Neural cell (in vitro differentiated cells): Measurements from ENCODE around the gene CPEB1. TPM values are rescaled to one million over a fixed set of nuclear protein-coding genes. Genes with fewer than 3 reads are reported as not detected.

Experiments used
- H2AFZ ChIP-seq: fragments of 200-600, 300-800 bp; sonication (generic), shearing (Covaris generic); 2 replicates; pipeline ENCODE4 v1.6.0; 2014; ENCODE audit warnings: low read depth, mild to moderate bottlenecking, antibody characterized with exemption, low read length, moderate library complexity
- H3F3A ChIP-seq: fragments of 200-600 bp; shearing (Covaris generic); 2 replicates; pipeline ENCODE4 v1.6.1; 2016; ENCODE audit warnings: mild to moderate bottlenecking, moderate library complexity, mixed read lengths, antibody characterized with exemption, low read length; ENCODE audit not compliant: insufficient read depth, poor library complexity, severe bottlenecking
- H3K27ac ChIP-seq: fragments of 200-600, 300-800 bp; sonication (generic), shearing (Covaris generic); 2 replicates; pipeline ENCODE4 v1.5.1; 2014; ENCODE audit warnings: mild to moderate bottlenecking, low read length, moderate library complexity
- H3K27me3 ChIP-seq: fragments of 300-800, 200-600 bp; sonication (generic), shearing (Covaris generic); 2 replicates; pipeline ENCODE4 v1.6.0; 2014; ENCODE audit warnings: mild to moderate bottlenecking, low read depth, low read length, moderate library complexity; ENCODE audit not compliant: insufficient read depth
- H3K36me3 ChIP-seq: fragments of 300-800, 200-600 bp; sonication (generic), shearing (Covaris generic); 2 replicates; pipeline ENCODE4 v1.5.1; 2014; ENCODE audit warnings: mild to moderate bottlenecking, antibody characterized with exemption, low read length, moderate library complexity; ENCODE audit not compliant: insufficient read depth
- H3K4me2 ChIP-seq: fragments of 300-800, 200-600 bp; sonication (generic), shearing (Covaris generic); 2 replicates; pipeline ENCODE4 v1.6.0; 2014; ENCODE audit warnings: mild to moderate bottlenecking, low read length
- H3K4me3 ChIP-seq: fragments of 300-800, 200-600 bp; sonication (generic), shearing (Covaris generic); 2 replicates; pipeline ENCODE4 v1.5.1; 2014; ENCODE audit warnings: mild to moderate bottlenecking, low read length, moderate library complexity
- H3K79me2 ChIP-seq: fragments of 200-600 bp; shearing (Covaris generic); replicated peaks from 2 replicates; pipeline ENCODE4 v1.6.0; 2014; ENCODE audit warnings: mild to moderate bottlenecking, low read length, moderate library complexity; ENCODE audit not compliant: insufficient read depth
- H3K9ac ChIP-seq: fragments of 300-800, 200-600 bp; sonication (generic), shearing (Covaris generic); 2 replicates; pipeline ENCODE4 v1.6.1; 2016; ENCODE audit warnings: mild to moderate bottlenecking, low read length, mixed read lengths
- H3K9me2 ChIP-seq: fragments of 200-600 bp; shearing (Covaris generic); 2 replicates; pipeline ENCODE4 v1.6.1; 2016; ENCODE audit warnings: mild to moderate bottlenecking, low read length, mixed read lengths; ENCODE audit not compliant: insufficient read depth
- H3K9me3 ChIP-seq: fragments of 200-600, 300-800 bp; sonication (generic), shearing (Covaris generic); 2 replicates; pipeline ENCODE4 v1.6.1; 2016; ENCODE audit warnings: mild to moderate bottlenecking, mixed run types, low read length, moderate library complexity, mixed read lengths
- H4K20me1 ChIP-seq: fragments of 200-600 bp; shearing (Covaris generic); 2 replicates; pipeline ENCODE4 v1.6.1; 2016; ENCODE audit warnings: mild to moderate bottlenecking, mixed run types; ENCODE audit not compliant: insufficient read depth
- EP300 ChIP-seq: fragments of 450-650 bp; conservative IDR thresholded peaks from 2 replicates; pipeline ENCODE4 v1.6.1; 2014; ENCODE audit warnings: antibody characterized with exemption, mild to moderate bottlenecking, moderate library complexity; ENCODE audit not compliant: poor library complexity, severe bottlenecking
- EZH2 ChIP-seq: fragments of 200-600, 300-800 bp; shearing (Covaris generic), sonication (generic); IDR thresholded peaks from 2 replicates; pipeline ENCODE4 v1.6.1; 2014; ENCODE audit warnings: antibody characterized with exemption, low read length, borderline replicate concordance, mild to moderate bottlenecking; ENCODE audit not compliant: insufficient read depth, poor library complexity, severe bottlenecking
- MXI1 ChIP-seq: fragments of 450-650 bp; conservative IDR thresholded peaks from 2 replicates; pipeline ENCODE4 v1.6.1; 2014; ENCODE audit warnings: antibody characterized with exemption, mild to moderate bottlenecking; ENCODE audit not compliant: poor library complexity, severe bottlenecking
- POLR2AphosphoS5 ChIP-seq: IDR thresholded peaks from 2 replicates; pipeline ENCODE4 v1.6.1; 2012
- RAD21 ChIP-seq: fragments of 450-650 bp; conservative IDR thresholded peaks from 2 replicates; pipeline ENCODE4 v1.6.1; 2014; ENCODE audit warnings: antibody characterized with exemption, mild to moderate bottlenecking, moderate library complexity
- SMC3 ChIP-seq: fragments of 450-650 bp; conservative IDR thresholded peaks from 2 replicates; pipeline ENCODE4 v1.6.1; 2014; ENCODE audit warnings: antibody characterized with exemption, mild to moderate bottlenecking, moderate library complexity; ENCODE audit not compliant: poor library complexity
- TAF1 ChIP-seq: IDR thresholded peaks from 2 replicates; pipeline ENCODE4 v1.6.1; 2012; ENCODE audit warnings: low read depth
- polyA plus RNA-seq: library from polyadenylated mRNA; depleted of rRNA; stranded (reverse); fragments of >200 nt; gene quantifications from 2 replicates; pipeline ENCODE4 v1.2.3, GENCODE V29; 2014
- TF ChIP-seq, protein P1 (sequence below): IDR thresholded peaks from 2 replicates; pipeline ENCODE4 v1.6.1; 2012; ENCODE audit warnings: borderline replicate concordance
- TF ChIP-seq, protein P2 (sequence below): fragments of 450-650 bp; IDR thresholded peaks from 2 replicates; pipeline ENCODE4 v1.5.1; 2014; ENCODE audit warnings: antibody characterized with exemption, mild to moderate bottlenecking, moderate library complexity; ENCODE audit not compliant: poor library complexity, severe bottlenecking

CPEB1 gene
- polyA plus RNA-seq, 1 donor from 2014 or later: 0.61 TPM

DNA sequence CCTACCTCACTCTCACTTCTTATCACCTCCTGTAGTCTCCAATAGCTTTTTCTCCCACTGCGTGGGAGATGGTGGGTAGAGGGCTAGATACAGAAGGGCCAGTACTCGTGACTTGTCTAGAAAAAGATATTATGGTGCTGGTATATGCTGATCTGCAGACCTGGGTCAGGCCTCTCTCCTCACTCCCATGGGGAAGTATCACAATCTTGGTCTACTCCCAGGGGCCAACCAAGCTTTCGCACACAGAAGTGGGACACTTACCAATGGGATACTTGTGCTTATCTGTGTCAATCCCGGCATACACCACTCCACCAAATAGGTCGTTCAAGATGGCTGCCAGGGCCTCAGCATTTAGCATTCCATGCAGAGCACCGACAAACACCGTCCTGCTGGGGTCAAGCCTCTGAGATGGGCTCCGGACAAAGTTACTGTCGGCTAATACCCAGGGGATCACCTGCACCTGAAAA, 97.9 kb downstream of the CPEB1 start:
- no peaks in the 10 kb centered on the region for H3K27me3 ChIP-seq
- H3K79me2 ChIP-seq: no peaks in the 10 kb centered on the region
- H2AFZ ChIP-seq: no peak overlapping the region
- H3K9me3 ChIP-seq: no peaks in the 10 kb centered on the region
- no peak overlapping the region for H3K4me3 ChIP-seq
- H4K20me1 ChIP-seq: no peaks in the 10 kb centered on the region
- no peak overlapping the region for H3K4me2 ChIP-seq
- H3F3A ChIP-seq: no peaks in the 10 kb centered on the region
- H3K9ac ChIP-seq: no peak overlapping the region
- no peaks in the 10 kb centered on the region for H3K36me3 ChIP-seq
- TF ChIP-seq, protein P1, sequence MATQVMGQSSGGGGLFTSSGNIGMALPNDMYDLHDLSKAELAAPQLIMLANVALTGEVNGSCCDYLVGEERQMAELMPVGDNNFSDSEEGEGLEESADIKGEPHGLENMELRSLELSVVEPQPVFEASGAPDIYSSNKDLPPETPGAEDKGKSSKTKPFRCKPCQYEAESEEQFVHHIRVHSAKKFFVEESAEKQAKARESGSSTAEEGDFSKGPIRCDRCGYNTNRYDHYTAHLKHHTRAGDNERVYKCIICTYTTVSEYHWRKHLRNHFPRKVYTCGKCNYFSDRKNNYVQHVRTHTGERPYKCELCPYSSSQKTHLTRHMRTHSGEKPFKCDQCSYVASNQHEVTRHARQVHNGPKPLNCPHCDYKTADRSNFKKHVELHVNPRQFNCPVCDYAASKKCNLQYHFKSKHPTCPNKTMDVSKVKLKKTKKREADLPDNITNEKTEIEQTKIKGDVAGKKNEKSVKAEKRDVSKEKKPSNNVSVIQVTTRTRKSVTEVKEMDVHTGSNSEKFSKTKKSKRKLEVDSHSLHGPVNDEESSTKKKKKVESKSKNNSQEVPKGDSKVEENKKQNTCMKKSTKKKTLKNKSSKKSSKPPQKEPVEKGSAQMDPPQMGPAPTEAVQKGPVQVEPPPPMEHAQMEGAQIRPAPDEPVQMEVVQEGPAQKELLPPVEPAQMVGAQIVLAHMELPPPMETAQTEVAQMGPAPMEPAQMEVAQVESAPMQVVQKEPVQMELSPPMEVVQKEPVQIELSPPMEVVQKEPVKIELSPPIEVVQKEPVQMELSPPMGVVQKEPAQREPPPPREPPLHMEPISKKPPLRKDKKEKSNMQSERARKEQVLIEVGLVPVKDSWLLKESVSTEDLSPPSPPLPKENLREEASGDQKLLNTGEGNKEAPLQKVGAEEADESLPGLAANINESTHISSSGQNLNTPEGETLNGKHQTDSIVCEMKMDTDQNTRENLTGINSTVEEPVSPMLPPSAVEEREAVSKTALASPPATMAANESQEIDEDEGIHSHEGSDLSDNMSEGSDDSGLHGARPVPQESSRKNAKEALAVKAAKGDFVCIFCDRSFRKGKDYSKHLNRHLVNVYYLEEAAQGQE: no peak
- no peak for TF ChIP-seq EZH2
- TF ChIP-seq MXI1: no peak
- no peak for TF ChIP-seq SMC3
- TF ChIP-seq POLR2AphosphoS5: no peak
- no peak overlapping the region for H3K27ac ChIP-seq
- H3K9me2 ChIP-seq: no peaks in the 10 kb centered on the region

DNA sequence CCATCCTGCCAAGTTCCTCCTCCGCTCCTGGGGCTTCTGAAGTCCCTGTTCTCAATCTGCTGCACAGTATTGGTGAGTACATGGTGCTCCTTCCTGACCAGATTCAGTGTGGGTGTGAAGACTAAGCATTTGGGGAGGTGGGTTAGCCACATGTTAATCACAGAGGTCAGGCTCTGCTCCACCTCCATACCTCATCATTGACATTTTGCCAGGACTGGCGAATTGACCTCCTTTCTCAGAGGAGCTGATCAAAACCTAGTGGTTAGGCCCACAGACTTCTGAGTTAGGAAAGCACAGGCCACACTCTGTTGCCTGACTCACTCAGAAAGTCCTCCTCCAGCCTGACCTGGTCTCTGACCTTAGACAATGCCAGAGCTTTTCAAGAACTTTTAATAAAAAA, 98.5 kb downstream of the CPEB1 start:
- Histone ChIP-seq H3K9me3 (no peaks in the 10 kb centered on the region), H3K9ac (no peak overlapping the region), H3K4me2 (no peak overlapping the region), H3F3A (no peaks in the 10 kb centered on the region), H3K27me3 (no peaks in the 10 kb centered on the region), H3K27ac (no peak overlapping the region), H4K20me1 (no peaks in the 10 kb centered on the region), H3K9me2 (no peaks in the 10 kb centered on the region), H3K4me3 (no peak overlapping the region), H3K79me2 (no peaks in the 10 kb centered on the region), H2AFZ (no peak overlapping the region), H3K36me3 (no peaks in the 10 kb centered on the region)
- TF ChIP-seq EP300 (no peak), SMC3 (no peak), POLR2AphosphoS5 (no peak), TAF1 (no peak), EZH2 (no peak), MXI1 (no peak), RAD21 (no peak)
- TF ChIP-seq, protein P2, sequence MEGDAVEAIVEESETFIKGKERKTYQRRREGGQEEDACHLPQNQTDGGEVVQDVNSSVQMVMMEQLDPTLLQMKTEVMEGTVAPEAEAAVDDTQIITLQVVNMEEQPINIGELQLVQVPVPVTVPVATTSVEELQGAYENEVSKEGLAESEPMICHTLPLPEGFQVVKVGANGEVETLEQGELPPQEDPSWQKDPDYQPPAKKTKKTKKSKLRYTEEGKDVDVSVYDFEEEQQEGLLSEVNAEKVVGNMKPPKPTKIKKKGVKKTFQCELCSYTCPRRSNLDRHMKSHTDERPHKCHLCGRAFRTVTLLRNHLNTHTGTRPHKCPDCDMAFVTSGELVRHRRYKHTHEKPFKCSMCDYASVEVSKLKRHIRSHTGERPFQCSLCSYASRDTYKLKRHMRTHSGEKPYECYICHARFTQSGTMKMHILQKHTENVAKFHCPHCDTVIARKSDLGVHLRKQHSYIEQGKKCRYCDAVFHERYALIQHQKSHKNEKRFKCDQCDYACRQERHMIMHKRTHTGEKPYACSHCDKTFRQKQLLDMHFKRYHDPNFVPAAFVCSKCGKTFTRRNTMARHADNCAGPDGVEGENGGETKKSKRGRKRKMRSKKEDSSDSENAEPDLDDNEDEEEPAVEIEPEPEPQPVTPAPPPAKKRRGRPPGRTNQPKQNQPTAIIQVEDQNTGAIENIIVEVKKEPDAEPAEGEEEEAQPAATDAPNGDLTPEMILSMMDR: no peak
- TF ChIP-seq, protein P1: no peak
